Measurements from ENCODE around the gene PHKB. TPM values are rescaled to one million over a fixed set of nuclear protein-coding genes. Genes with fewer than 3 reads are reported as not detected.

PHKB gene
- total and polyA plus RNA-seq, 2 donors (not counting 3 experiments of a cell fraction or from before 2014, with no cell fraction given), result 30.1 to 61.0 TPM

GRCh38 chr16:47519546-47519945 lies 58.4 kb downstream of the PHKB start:
- dilution Hi-C loops (cut with MboI; ENCODE audit: extremely low pct_ligation_motif_present, low sequenced_read_pairs), result no loop called here
- ChIA-PET CTCF (no interaction called here), POLR2A (no interaction called here)
- Histone ChIP-seq H3K79me2 (ENCODE audit: control insufficient read depth, insufficient read depth, low read length) (no peaks in the 10 kb centered on the region), H2AFZ (ENCODE audit: low read depth, low read length) (no peak overlapping the region), H3K27me3 (ENCODE audit: control insufficient read depth in 2 of 2, insufficient read depth in 2 of 2, low read length in 2 of 2) (no peaks in the 10 kb centered on the region), H3K4me1 (ENCODE audit: control insufficient read depth, extremely low read depth, insufficient read depth, low read length) (peaks cover 17% of the 10 kb centered on the region), H3K9me3 (replicated peaks; ENCODE audit: control insufficient read depth, insufficient read depth, low read length) (no peaks in the 10 kb centered on the region), H3K9ac (replicated peaks; ENCODE audit: extremely low read depth, insufficient read depth, low read length) (no peak overlapping the region), H3K36me3 (ENCODE audit: control insufficient read depth in 2 of 2, extremely low read depth in 1 of 2, insufficient read depth in 2 of 2, low read length in 2 of 2) (peaks cover 0 to 2% of the 10 kb centered on the region in 2 experiments), H3K9me1 (replicated peaks; ENCODE audit: control insufficient read depth, extremely low read depth, insufficient read depth, low read length) (no peaks in the 10 kb centered on the region), H3K4me2 (ENCODE audit: insufficient read depth, low read length) (no peak overlapping the region), H4K20me1 (replicated peaks; ENCODE audit: control insufficient read depth, extremely low read depth, insufficient read depth, low read length) (no peaks in the 10 kb centered on the region), H3K27ac (ENCODE audit: insufficient read depth, low read depth, low read length) (no peak overlapping the region), H3K4me3 (replicated peaks in 1 of 3; ENCODE audit: insufficient read depth in 1 of 3, low read depth in 1 of 3, low read length in 3 of 3) (no peak overlapping the region)
- DNase-seq (ENCODE audit: low read depth, low spot score) (no peak), FAIRE-seq (no peak)
- no TSS peak for BruUV-seq (replicated peaks)
- intact Hi-C loops (cut with micrococcal nuclease), result no loop called here
- no peak for TF ChIP-seq CTCF (IDR thresholded peaks at IDR 0.05; ENCODE audit: extremely low read depth in 1 of 2, insufficient read depth in 1 of 2, low read depth in 1 of 2, low read length in 2 of 2)

- Histone ChIP-seq H3K9me1 (replicated peaks; ENCODE audit: control insufficient read depth, extremely low read depth, insufficient read depth, low read length) (no peaks in the 10 kb centered on the region), H3K4me3 (replicated peaks in 1 of 3; ENCODE audit: insufficient read depth in 1 of 3, low read depth in 1 of 3, low read length in 3 of 3) (no peak overlapping the region), H3K79me2 (ENCODE audit: control insufficient read depth, insufficient read depth, low read length) (no peaks in the 10 kb centered on the region), H2AFZ (ENCODE audit: low read depth, low read length) (no peak overlapping the region), H4K20me1 (replicated peaks; ENCODE audit: control insufficient read depth, extremely low read depth, insufficient read depth, low read length) (no peaks in the 10 kb centered on the region), H3K36me3 (ENCODE audit: control insufficient read depth in 2 of 2, extremely low read depth in 1 of 2, insufficient read depth in 2 of 2, low read length in 2 of 2) (peaks cover 0 to 2% of the 10 kb centered on the region in 2 experiments), H3K27me3 (ENCODE audit: control insufficient read depth in 2 of 2, insufficient read depth in 2 of 2, low read length in 2 of 2) (no peaks in the 10 kb centered on the region), H3K9ac (replicated peaks; ENCODE audit: extremely low read depth, insufficient read depth, low read length) (no peak overlapping the region), H3K4me2 (ENCODE audit: insufficient read depth, low read length) (no peak overlapping the region), H3K27ac (ENCODE audit: insufficient read depth, low read depth, low read length) (no peak overlapping the region), H3K4me1 (ENCODE audit: control insufficient read depth, extremely low read depth, insufficient read depth, low read length) (peaks cover 20% of the 10 kb centered on the region), H3K9me3 (replicated peaks; ENCODE audit: control insufficient read depth, insufficient read depth, low read length) (no peaks in the 10 kb centered on the region)
- ChIA-PET CTCF (interaction anchor here (0.8 to 1.1 kb wide), 2 partner anchors 261 to 379 kb away, joined by 3 read pairs; no protein-coding TSS in a partner anchor), POLR2A (no interaction called here)
- no peak for DNase-seq (ENCODE audit: low read depth, low spot score)
- FAIRE-seq, result no peak
- intact Hi-C loops (cut with micrococcal nuclease) (loop anchor here (5.0 kb wide), 1 partner anchor 172 kb away; no protein-coding TSS in a partner anchor), dilution Hi-C loops (cut with MboI; ENCODE audit: extremely low pct_ligation_motif_present, low sequenced_read_pairs) (no loop called here)
- no TSS peak for BruUV-seq (replicated peaks)
- TF ChIP-seq FOS (IDR thresholded peaks at IDR 0.05; ENCODE audit: borderline replicate concordance, insufficient read depth, low read length), result no peak
- TF ChIP-seq JUN (IDR thresholded peaks at IDR 0.05; ENCODE audit: borderline replicate concordance, insufficient read depth, insufficient read length, low read depth), result no peak
- no peak for TF ChIP-seq EZH2 (IDR thresholded peaks at IDR 0.05; ENCODE audit: borderline replicate concordance, low read depth, low read length, severe bottlenecking)
- TF ChIP-seq POLR2A (IDR thresholded peaks at IDR 0.05; ENCODE audit: low read depth, low read length), result no peak
- TF ChIP-seq MYC (IDR thresholded peaks at IDR 0.05; ENCODE audit: low read depth, low read length), result no peak
- no peak for TF ChIP-seq CTCF (IDR thresholded peaks at IDR 0.05; ENCODE audit: extremely low read depth in 1 of 2, insufficient read depth in 1 of 2, low read depth in 1 of 2, low read length in 2 of 2)
- TF ChIP-seq MAX (IDR thresholded peaks at IDR 0.05; ENCODE audit: insufficient read depth, insufficient read length), result no peak
- TF ChIP-seq POLR2AphosphoS5 (IDR thresholded peaks at IDR 0.05; ENCODE audit: insufficient read depth, low read depth, low read length), result no peak
- TF ChIP-seq GATA2 (IDR thresholded peaks at IDR 0.05; ENCODE audit: insufficient read depth, insufficient read length, low read depth, low read length), result no peak
Observed at GRCh38 chr16:47519996-47520679, 59.0 kb downstream of the PHKB start.

Data from endothelial cell of umbilical vein (primary cell).